ENCODE data around the gene FERMT1.

DNA sequence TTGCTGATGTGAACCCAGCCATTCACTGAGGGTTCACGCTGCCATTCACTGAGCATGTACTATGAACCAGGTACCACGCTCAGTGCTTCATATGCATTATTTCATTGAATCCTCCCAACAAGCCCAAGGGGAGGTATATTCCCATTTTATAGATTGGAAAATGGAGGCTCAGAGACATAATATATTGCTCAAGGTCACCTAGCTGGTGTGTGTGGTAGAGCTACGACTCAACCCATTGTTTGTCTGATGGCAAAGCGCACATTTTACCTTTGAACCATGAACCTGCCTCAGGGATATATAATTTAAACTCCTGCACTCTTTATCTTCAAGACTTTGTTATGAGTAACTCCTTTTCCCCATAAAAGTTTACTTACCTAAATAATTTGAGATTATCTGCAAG, 28.3 kb downstream of the FERMT1 start:
- TF ChIP-seq POLR2A (IDR thresholded peaks at IDR 0.05), result no peak
- TF ChIP-seq, protein P1, sequence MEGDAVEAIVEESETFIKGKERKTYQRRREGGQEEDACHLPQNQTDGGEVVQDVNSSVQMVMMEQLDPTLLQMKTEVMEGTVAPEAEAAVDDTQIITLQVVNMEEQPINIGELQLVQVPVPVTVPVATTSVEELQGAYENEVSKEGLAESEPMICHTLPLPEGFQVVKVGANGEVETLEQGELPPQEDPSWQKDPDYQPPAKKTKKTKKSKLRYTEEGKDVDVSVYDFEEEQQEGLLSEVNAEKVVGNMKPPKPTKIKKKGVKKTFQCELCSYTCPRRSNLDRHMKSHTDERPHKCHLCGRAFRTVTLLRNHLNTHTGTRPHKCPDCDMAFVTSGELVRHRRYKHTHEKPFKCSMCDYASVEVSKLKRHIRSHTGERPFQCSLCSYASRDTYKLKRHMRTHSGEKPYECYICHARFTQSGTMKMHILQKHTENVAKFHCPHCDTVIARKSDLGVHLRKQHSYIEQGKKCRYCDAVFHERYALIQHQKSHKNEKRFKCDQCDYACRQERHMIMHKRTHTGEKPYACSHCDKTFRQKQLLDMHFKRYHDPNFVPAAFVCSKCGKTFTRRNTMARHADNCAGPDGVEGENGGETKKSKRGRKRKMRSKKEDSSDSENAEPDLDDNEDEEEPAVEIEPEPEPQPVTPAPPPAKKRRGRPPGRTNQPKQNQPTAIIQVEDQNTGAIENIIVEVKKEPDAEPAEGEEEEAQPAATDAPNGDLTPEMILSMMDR (IDR thresholded peaks at IDR 0.05), result no peak
